Muscle of leg (tissue), 16 donors: ENCODE measurements around the gene CATSPER2. TPM values are rescaled to one million over a fixed set of nuclear protein-coding genes. Genes with fewer than 3 reads are reported as not detected.
"Not testable (repeated sequence)": the region's sequence is repeated elsewhere in the genome, so short reads cannot be mapped to it uniquely, and the experiment has no call there.

Source experiments
- DNase-seq: peaks from one replicate; pipeline ENCODE4 v3.0.0; 2013
- H3K27ac ChIP-seq: one replicate; pipeline ENCODE4 v1.5.1; 2013; ENCODE audit warnings: mild to moderate bottlenecking, low read length, control low read depth
- H3K27me3 ChIP-seq: one replicate; pipeline ENCODE4 v1.6.1; 2013; ENCODE audit warnings: low read length; ENCODE audit not compliant: control insufficient read depth, insufficient read depth
- H3K36me3 ChIP-seq: one replicate; pipeline ENCODE4 v1.6.1; 2013; ENCODE audit warnings: low read length; ENCODE audit not compliant: control insufficient read depth, insufficient read depth
- H3K4me1 ChIP-seq: one replicate; pipeline ENCODE4 v1.6.1; 2013; ENCODE audit warnings: low read length; ENCODE audit not compliant: control insufficient read depth, insufficient read depth
- H3K4me3 ChIP-seq: one replicate; pipeline ENCODE4 v1.5.1; 2013; ENCODE audit warnings: low read length, control low read depth
- H3K9me3 ChIP-seq: replicated peaks from 2 replicates; pipeline ENCODE4 v1.6.1; 2013; ENCODE audit warnings: low read depth, low read length; ENCODE audit not compliant: control insufficient read depth
- WGBS: methylation state at CpG from one replicate; pipeline ENCODE4 v1.1.5; 2013; ENCODE audit warnings: missing lambda C conversion rate; ENCODE audit not compliant: insufficient coverage; 5-methylcytosine and 5-hydroxymethylcytosine counted together
- long read RNA-seq, 11 donors: transcript quantifications; one replicate each; lab custom pipeline, GENCODE V29; 2026
- polyA plus RNA-seq, 8 donors: library from polyadenylated mRNA; unstranded; fragments of 120-200 nt; gene quantifications; one replicate each; pipeline versions ENCODE4 v1.2.1 to v1.2.3, GENCODE V29; 2013; ENCODE audit warnings: inconsistent platforms in 1 of 8, low replicate concordance in 1 of 8; ENCODE audit not compliant: insufficient read length in 8 of 8, insufficient read depth in 1 of 8
- total RNA-seq: library from RNA; stranded (reverse); fragments of 120-200 nt; gene quantifications from one replicate; pipeline ENCODE4 v1.2.4, GENCODE V29; 2013

Gene CATSPER2
- total RNA-seq (0.93 TPM), polyA plus RNA-seq (1 to 10 TPM in 6 of 8 donors, under 1 TPM in 2; 0.79 to 4.1 (median 1.3) TPM)
- long read RNA-seq, donor 1, result 0 reads
- long read RNA-seq, donor 2, result 0 reads
- long read RNA-seq, donor 3, result 0 reads
- long read RNA-seq, donor 4, result 0 reads
- long read RNA-seq, donor 5, result 0 reads
- long read RNA-seq, donor 6, result 0 reads
- long read RNA-seq, donor 7, result 0 reads
- long read RNA-seq, donor 8, result 0 reads
- long read RNA-seq, donor 9, result 0 reads
- long read RNA-seq, donor 10, result 0 reads
- long read RNA-seq, donor 11, result 0 reads

DNA sequence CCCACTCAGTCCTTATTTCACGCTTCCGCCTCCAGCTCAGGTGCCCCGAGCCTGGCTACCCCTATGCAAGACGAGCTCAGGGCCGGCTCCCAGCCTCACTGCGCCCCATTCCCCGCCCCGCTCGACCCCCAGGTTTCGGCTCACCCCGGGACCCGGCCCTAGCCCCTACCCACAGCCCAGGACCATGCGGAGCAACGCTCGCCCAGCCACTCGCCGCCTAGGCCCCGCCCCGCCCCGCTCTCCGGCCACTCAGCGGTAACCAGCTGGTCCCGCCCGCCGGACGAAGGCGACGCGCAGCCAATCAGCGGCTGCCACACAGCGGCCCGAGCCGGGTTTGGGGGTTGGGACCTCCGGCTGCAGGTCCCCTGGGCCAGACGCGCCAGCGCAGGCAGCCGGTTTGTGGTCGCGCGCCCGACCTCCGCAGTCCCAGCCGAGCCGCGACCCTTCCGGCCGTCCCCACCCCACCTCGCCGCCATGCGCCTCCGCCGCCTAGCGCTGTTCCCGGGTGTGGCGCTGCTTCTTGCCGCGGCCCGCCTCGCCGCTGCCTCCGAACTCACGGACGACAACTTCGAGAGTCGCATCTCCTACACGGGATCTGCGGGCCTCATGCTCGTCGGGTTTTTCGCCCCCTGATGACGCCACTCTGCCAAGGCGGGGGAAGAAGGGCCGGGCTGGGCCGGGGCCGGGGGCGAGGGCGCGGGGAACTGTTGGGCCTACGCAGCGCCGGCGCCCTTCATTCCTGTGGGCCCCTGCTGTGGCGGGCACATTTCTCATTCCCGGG lies at the start of gene CATSPER2:
Gene CATSPER2 (minus strand): TSS at position 196 of the 781 bp plus-strand sequence. CDS start 783 bp downstream, outside the sequence.
- H3K27me3 ChIP-seq, result no peaks in the 10 kb centered on the region
- no peaks in the 10 kb centered on the region for H3K9me3 ChIP-seq
- no peaks in the 10 kb centered on the region for H3K36me3 ChIP-seq
- no peak within 1 kb of the TSS for H3K27ac ChIP-seq
- no peak within 1 kb of the TSS for H3K4me3 ChIP-seq
- DNase-seq, result no peak
- 76% methylated on average over 81 of the region's 85 CpGs for WGBS
- H3K4me1 ChIP-seq, result no peaks in the 10 kb centered on the region

DNA sequence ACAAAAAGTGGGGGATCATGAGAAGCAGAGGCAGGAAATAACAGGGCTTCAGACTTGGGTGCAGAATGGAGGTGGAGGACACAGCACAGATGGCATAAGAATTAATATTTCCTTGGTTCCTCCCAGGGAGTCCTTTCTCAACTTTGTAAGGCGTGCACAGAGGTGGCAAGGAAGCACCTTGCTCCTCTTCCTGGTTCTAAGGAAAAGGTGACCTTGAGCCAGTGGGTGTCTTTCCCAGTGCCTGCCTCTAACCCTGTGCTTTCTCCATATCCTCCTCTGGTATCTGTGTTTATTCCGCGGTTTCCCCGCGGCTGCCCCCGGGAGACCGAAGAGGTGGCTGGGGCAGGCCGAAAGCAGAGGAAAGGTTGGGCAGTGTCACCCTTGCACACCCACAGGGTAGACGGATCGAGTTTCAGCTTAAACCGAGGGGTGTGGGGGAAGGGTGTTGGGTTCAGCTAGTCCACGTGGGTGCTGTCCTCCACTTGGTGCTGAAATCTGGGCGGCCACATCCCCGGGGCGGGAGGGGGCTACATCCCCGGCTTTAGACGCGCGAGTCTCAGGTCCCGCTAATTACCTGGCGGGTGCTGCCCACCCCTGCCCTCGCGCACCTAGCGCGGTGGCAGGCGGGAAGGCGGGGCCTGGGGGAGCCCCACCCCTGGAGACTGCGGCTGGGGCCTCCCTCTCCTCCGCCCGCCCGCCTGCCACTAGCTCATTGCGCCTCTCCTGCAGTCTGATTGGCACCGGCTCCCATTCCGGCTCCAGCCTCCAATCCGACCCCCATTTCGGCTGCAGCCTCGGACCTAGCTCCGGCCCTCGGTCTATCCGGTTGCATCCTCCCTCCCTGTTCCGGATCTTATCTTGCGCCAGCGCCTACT lies 44.7 kb upstream of the CATSPER2 start, which contains the start of gene CKMT1A:
Gene CKMT1A (plus strand): TSS at position 712 of the 875 bp plus-strand sequence. CDS start 192 bp downstream, outside the sequence.
- not testable (repeated sequence) for H3K4me3 ChIP-seq, H3K27ac ChIP-seq, DNase-seq, H3K4me1 ChIP-seq, H3K9me3 ChIP-seq, H3K27me3 ChIP-seq, H3K36me3 ChIP-seq
- WGBS, result no CpG with 5 or more reads among the region's 43 CpGs

GRCh38 chr15:43692679-43693078 lies 44.0 kb upstream of the CATSPER2 start:
- H3K4me3 ChIP-seq, H3K27ac ChIP-seq, H3K36me3 ChIP-seq, H3K9me3 ChIP-seq, H3K27me3 ChIP-seq, H3K4me1 ChIP-seq, DNase-seq: not testable (repeated sequence)
- WGBS, result no CpG with 5 or more reads among the region's 7 CpGs

GRCh38 chr15:43689604-43690301 lies 41.1 kb upstream of the CATSPER2 start:
- H3K9me3 ChIP-seq, H3K27ac ChIP-seq, DNase-seq, H3K4me3 ChIP-seq, H3K36me3 ChIP-seq, H3K4me1 ChIP-seq, H3K27me3 ChIP-seq: not testable (repeated sequence)
- no CpG with 5 or more reads among the region's 54 CpGs for WGBS

DNA sequence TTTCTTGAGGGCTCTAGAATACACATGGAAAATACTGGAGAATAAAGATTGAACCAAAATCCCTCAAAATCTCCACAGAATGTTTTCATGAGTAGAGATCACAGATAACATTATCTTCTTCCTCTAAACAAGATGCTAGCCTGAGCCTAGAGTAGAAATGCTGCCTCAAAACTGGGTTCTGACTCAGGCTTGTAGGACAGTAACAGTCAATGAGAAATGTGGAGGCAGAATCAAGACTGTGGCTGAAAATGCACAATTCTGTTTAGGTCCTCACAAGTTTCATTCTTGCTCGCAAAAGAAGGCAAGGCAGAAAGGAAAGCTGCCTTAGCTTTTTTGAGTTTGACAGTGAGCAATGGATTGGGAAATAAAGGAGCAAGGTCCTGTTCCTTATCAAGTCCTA lies 25.5 kb upstream of the CATSPER2 start:
- not testable (repeated sequence) for H3K27ac ChIP-seq, DNase-seq, H3K4me1 ChIP-seq, H3K4me3 ChIP-seq, H3K27me3 ChIP-seq, H3K36me3 ChIP-seq, H3K9me3 ChIP-seq
- WGBS, result no CpG with 5 or more reads among the region's 1 CpG

DNA sequence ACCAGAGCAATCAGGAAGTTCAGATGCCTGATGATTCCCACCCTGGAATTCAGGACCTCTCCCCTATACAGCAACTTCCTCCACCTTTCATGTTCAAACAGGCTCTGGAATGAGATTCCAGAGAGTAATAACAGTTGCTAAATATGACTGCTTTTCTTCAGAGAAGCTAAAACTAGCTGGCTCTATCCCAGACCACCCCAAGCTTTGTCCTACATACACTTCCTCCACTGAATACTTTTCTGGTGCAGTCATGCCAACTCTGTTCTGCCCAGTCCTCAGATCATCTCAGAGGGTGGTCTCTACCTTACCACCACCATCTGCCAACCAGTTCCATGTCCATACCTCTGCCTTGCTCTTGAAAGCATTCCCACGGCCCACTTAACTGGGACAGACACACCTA lies 17.5 kb upstream of the CATSPER2 start:
- not testable (repeated sequence) for H3K4me3 ChIP-seq, H3K27me3 ChIP-seq, H3K4me1 ChIP-seq, H3K36me3 ChIP-seq, H3K9me3 ChIP-seq, H3K27ac ChIP-seq, DNase-seq
- no CpG with 5 or more reads among the region's 1 CpG for WGBS

- H3K27me3 ChIP-seq, H3K36me3 ChIP-seq, H3K27ac ChIP-seq, DNase-seq, H3K4me3 ChIP-seq, H3K9me3 ChIP-seq, H3K4me1 ChIP-seq: not testable (repeated sequence)
- no CpG with 5 or more reads among the region's 8 CpGs for WGBS
Observed at GRCh38 chr15:43663333-43663732, 14.7 kb upstream of the CATSPER2 start.

DNA sequence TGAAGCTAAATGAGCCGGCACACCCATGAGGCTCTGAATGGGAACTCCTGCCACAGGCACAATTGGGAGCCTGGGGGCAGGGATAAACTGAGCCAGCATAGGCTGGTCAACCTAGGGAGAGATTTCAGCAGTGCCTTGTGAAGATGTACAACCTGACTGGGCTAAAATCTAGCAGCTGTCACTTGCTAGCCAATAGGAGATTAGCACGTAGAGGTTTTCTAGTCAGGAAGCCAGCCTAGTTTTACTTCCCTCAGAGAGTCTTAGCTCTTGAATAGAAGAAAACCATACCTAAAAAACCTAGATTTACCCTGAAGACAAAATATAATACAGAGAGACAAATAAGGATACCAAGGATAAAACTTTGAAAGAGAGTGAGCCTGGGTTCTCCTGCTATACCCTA lies 13.6 kb upstream of the CATSPER2 start:
- not testable (repeated sequence) for H3K36me3 ChIP-seq, H3K4me1 ChIP-seq, H3K9me3 ChIP-seq, H3K27me3 ChIP-seq, H3K27ac ChIP-seq, H3K4me3 ChIP-seq, DNase-seq
- no CpG with 5 or more reads among the region's 2 CpGs for WGBS

DNA sequence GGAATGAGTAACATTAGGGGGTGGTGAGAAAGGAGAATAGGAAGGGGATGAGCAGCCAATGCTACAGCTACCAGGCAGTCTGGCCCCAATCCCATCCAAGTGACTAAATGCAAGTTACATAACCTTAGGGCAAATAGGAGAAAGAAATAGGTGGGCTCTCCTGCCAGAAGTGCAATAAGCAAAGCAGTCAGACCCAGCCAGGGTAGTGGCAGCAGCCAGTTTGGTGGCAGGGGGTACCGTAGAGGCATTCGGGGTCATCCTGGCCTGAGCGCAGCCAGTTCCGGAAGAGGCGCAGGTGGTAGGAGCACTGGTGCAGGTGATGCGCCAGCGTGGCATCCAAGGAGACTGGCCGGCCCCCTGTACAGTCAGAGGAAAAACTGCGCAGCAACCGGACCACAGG lies 11.1 kb upstream of the CATSPER2 start:
- not testable (repeated sequence) for DNase-seq, H3K9me3 ChIP-seq, H3K36me3 ChIP-seq, H3K4me3 ChIP-seq, H3K27ac ChIP-seq, H3K4me1 ChIP-seq, H3K27me3 ChIP-seq
- no CpG with 5 or more reads among the region's 10 CpGs for WGBS
